Liver (tissue), 9 donors: ENCODE results near the gene TNNI3. TPM values are rescaled to one million over a fixed set of nuclear protein-coding genes. Genes with fewer than 3 reads are reported as not detected.
"Not testable (repeated sequence)": the region's sequence is repeated elsewhere in the genome, so short reads cannot be mapped to it uniquely, and the experiment has no call there.

Experiments used
- DNase-seq: peaks from one replicate; pipeline ENCODE4 v3.0.0-alpha.2; 2017; ENCODE audit warnings: low spot score
- H3K27ac ChIP-seq, 2 donors: one replicate each; pipeline ENCODE4 v1.7.0; 2013; ENCODE audit warnings: inconsistent platforms in 2 of 2, low read length in 2 of 2, control low read depth in 1 of 2, low read depth in 1 of 2, mild to moderate bottlenecking in 1 of 2
- H3K27me3 ChIP-seq, 4 donors: one replicate each; pipeline versions ENCODE4 v1.6.1 to v1.7.0; 2013; ENCODE audit warnings: low read length in 3 of 4, inconsistent platforms in 1 of 4, mild to moderate bottlenecking in 1 of 4, moderate library complexity in 1 of 4; ENCODE audit not compliant: control insufficient read depth in 4 of 4, insufficient read depth in 4 of 4
- H3K36me3 ChIP-seq, 4 donors: one replicate each; pipeline versions ENCODE4 v1.6.1 to v1.7.0; 2013; ENCODE audit warnings: low read length in 3 of 4, mild to moderate bottlenecking in 3 of 4, low read depth in 1 of 4, moderate library complexity in 1 of 4; ENCODE audit not compliant: control insufficient read depth in 4 of 4, insufficient read depth in 3 of 4
- H3K4me1 ChIP-seq, 4 donors: one replicate each; pipeline versions ENCODE4 v1.6.1 to v1.7.0; 2013; ENCODE audit warnings: low read length in 3 of 4, mild to moderate bottlenecking in 3 of 4, moderate library complexity in 1 of 4; ENCODE audit not compliant: control insufficient read depth in 4 of 4, insufficient read depth in 4 of 4
- H3K4me3 ChIP-seq, 3 donors: one replicate each; pipeline versions ENCODE4 v1.6.1 to v1.7.0; 2013; ENCODE audit warnings: low read length in 3 of 3, control low read depth in 1 of 3, low read depth in 1 of 3, mild to moderate bottlenecking in 1 of 3
- H3K9ac ChIP-seq, 2 donors: one replicate each; pipeline ENCODE4 v1.7.0; 2013; ENCODE audit warnings: low read length in 2 of 2, mild to moderate bottlenecking in 2 of 2, moderate library complexity in 2 of 2, control low read depth in 1 of 2, low read depth in 1 of 2
- H3K9me3 ChIP-seq, 4 donors: one replicate each; pipeline versions ENCODE4 v1.6.1 to v1.7.0; 2013; ENCODE audit warnings: low read length in 3 of 4; ENCODE audit not compliant: control insufficient read depth in 4 of 4
- FOXA1 ChIP-seq: IDR thresholded peaks from 2 replicates; pipeline ENCODE4 v1.6.1; 2016; ENCODE audit warnings: antibody characterized with exemption
- FOXA2 ChIP-seq: IDR thresholded peaks from 2 replicates; pipeline ENCODE4 v1.6.1; 2016; ENCODE audit warnings: antibody characterized with exemption
- HNF4A ChIP-seq, 2 donors: conservative IDR thresholded peaks; 2 replicates each; pipeline ENCODE4 v1.6.1; 2016; ENCODE audit warnings: antibody characterized with exemption in 2 of 2, mild to moderate bottlenecking in 2 of 2
- HNF4G ChIP-seq: IDR thresholded peaks from 2 replicates; pipeline ENCODE4 v1.6.1; 2016; ENCODE audit warnings: antibody characterized with exemption
- JUND ChIP-seq, 2 donors: IDR thresholded peaks; 2 replicates each; pipeline ENCODE4 v1.6.1; 2016; ENCODE audit warnings: antibody characterized with exemption in 2 of 2
- MAX ChIP-seq: IDR thresholded peaks from 2 replicates; pipeline ENCODE4 v1.6.1; 2016; ENCODE audit warnings: antibody characterized with exemption
- NR2F2 ChIP-seq: IDR thresholded peaks from 2 replicates; pipeline ENCODE4 v1.6.1; 2016; ENCODE audit warnings: antibody characterized with exemption
- RAD21 ChIP-seq, 2 donors: IDR thresholded peaks; 2 replicates each; pipeline ENCODE4 v1.6.1; 2016; ENCODE audit warnings: antibody characterized with exemption in 2 of 2, mild to moderate bottlenecking in 2 of 2
- REST ChIP-seq: IDR thresholded peaks from 2 replicates; pipeline ENCODE4 v1.6.1; 2016; ENCODE audit warnings: antibody characterized with exemption, mild to moderate bottlenecking
- RXRA ChIP-seq, 2 donors: IDR thresholded peaks; 2 replicates each; pipeline ENCODE4 v1.6.1; 2017 to 2018; ENCODE audit warnings: antibody characterized with exemption in 2 of 2, mild to moderate bottlenecking in 1 of 2
- SP1 ChIP-seq: IDR thresholded peaks from 2 replicates; pipeline ENCODE4 v1.6.1; 2018; ENCODE audit warnings: antibody characterized with exemption, mild to moderate bottlenecking
- TAF1 ChIP-seq: conservative IDR thresholded peaks from 2 replicates; pipeline ENCODE4 v1.6.1; 2016; ENCODE audit warnings: antibody characterized with exemption, mild to moderate bottlenecking
- YY1 ChIP-seq: IDR thresholded peaks from 2 replicates; pipeline ENCODE4 v1.6.1; 2016; ENCODE audit warnings: antibody characterized with exemption, mild to moderate bottlenecking
- WGBS: extraction: QIAGEN DNeasy Blood & Tissue Kit; methylation state at CpG from one replicate; pipeline ENCODE4 v1.1.7; 2013; 5-methylcytosine and 5-hydroxymethylcytosine counted together
- polyA plus RNA-seq, 2 donors: library from polyadenylated mRNA; stranded (reverse) in 1 of 2; unstranded in 1 of 2; fragments of 200-250 nt in 1 of 2; fragments of >200 nt in 1 of 2; fragmentation: Nextera tagmentation in 1 of 2; extraction: Ambion mirVana in 1 of 2; gene quantifications; one replicate each; pipeline versions ENCODE4 v1.2.1 to v1.2.3, GENCODE V29; 2013 to 2015
- total RNA-seq, 2 donors: library from RNA; depleted of rRNA; stranded (reverse); fragments of >200 nt; gene quantifications; one replicate each; pipeline ENCODE4 v1.2.3, GENCODE V29; 2014
- TF ChIP-seq, protein P1 (sequence below): IDR thresholded peaks from 2 replicates; pipeline ENCODE4 v1.6.1; 2016; ENCODE audit warnings: antibody characterized with exemption
- TF ChIP-seq, protein P2 (sequence below): IDR thresholded peaks from 2 replicates; pipeline ENCODE4 v1.6.1; 2016; ENCODE audit warnings: antibody characterized with exemption
- TF ChIP-seq, protein P3 (sequence below): fragments of 150-350 bp; IDR thresholded peaks from 2 replicates; pipeline ENCODE4 v1.5.1; 2017; ENCODE audit warnings: improper control_type of control experiment, low read depth, low read length; ENCODE audit not compliant: missing input control
- donor health status: healthy.
- donor health status: healthy.
- donor health status: healthy.
- donor health status: healthy.
- donor health status: healthy.

Gene TNNI3
- total and polyA plus RNA-seq, 4 donors = not detected

GRCh38 chr19:55202199-55202598 lies 44.7 kb upstream of the TNNI3 start:
- not testable (repeated sequence) for DNase-seq

GRCh38 chr19:55199620-55200204 lies 42.2 kb upstream of the TNNI3 start:
- Histone ChIP-seq H3K9me3 (no peaks in the 10 kb centered on the region), H3K9ac (no peak overlapping the region), H3K36me3 (peaks cover 0 to 2% (median under 1%) of the 10 kb centered on the region in 4 donors), H3K4me1 (no peaks in the 10 kb centered on the region), H3K4me3 (no peak overlapping the region), H3K27ac (no peak overlapping the region), H3K27me3 (no peaks in the 10 kb centered on the region)
- no peak for TF ChIP-seq REST
- no peak for TF ChIP-seq HNF4G
- TF ChIP-seq NR2F2 = no peak
- no peak for TF ChIP-seq YY1
- TF ChIP-seq HNF4A (conservative IDR thresholded peaks at IDR 0.05) = no peak
- no peak for TF ChIP-seq FOXA1
- no peak for TF ChIP-seq RAD21 (IDR thresholded peaks at IDR 0.05)
- TF ChIP-seq, protein P1, sequence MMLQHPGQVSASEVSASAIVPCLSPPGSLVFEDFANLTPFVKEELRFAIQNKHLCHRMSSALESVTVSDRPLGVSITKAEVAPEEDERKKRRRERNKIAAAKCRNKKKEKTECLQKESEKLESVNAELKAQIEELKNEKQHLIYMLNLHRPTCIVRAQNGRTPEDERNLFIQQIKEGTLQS = no peak
- no peak for TF ChIP-seq JUND (IDR thresholded peaks at IDR 0.05)
- no peak for TF ChIP-seq MAX
- no peak for TF ChIP-seq TAF1
- TF ChIP-seq SP1 = no peak
- no peak for TF ChIP-seq RXRA (IDR thresholded peaks at IDR 0.05)
- TF ChIP-seq, protein P2, sequence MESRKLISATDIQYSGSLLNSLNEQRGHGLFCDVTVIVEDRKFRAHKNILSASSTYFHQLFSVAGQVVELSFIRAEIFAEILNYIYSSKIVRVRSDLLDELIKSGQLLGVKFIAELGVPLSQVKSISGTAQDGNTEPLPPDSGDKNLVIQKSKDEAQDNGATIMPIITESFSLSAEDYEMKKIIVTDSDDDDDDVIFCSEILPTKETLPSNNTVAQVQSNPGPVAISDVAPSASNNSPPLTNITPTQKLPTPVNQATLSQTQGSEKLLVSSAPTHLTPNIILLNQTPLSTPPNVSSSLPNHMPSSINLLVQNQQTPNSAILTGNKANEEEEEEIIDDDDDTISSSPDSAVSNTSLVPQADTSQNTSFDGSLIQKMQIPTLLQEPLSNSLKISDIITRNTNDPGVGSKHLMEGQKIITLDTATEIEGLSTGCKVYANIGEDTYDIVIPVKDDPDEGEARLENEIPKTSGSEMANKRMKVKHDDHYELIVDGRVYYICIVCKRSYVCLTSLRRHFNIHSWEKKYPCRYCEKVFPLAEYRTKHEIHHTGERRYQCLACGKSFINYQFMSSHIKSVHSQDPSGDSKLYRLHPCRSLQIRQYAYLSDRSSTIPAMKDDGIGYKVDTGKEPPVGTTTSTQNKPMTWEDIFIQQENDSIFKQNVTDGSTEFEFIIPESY = no peak
- TF ChIP-seq FOXA2 = no peak
- TF ChIP-seq, protein P3, sequence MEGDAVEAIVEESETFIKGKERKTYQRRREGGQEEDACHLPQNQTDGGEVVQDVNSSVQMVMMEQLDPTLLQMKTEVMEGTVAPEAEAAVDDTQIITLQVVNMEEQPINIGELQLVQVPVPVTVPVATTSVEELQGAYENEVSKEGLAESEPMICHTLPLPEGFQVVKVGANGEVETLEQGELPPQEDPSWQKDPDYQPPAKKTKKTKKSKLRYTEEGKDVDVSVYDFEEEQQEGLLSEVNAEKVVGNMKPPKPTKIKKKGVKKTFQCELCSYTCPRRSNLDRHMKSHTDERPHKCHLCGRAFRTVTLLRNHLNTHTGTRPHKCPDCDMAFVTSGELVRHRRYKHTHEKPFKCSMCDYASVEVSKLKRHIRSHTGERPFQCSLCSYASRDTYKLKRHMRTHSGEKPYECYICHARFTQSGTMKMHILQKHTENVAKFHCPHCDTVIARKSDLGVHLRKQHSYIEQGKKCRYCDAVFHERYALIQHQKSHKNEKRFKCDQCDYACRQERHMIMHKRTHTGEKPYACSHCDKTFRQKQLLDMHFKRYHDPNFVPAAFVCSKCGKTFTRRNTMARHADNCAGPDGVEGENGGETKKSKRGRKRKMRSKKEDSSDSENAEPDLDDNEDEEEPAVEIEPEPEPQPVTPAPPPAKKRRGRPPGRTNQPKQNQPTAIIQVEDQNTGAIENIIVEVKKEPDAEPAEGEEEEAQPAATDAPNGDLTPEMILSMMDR = no peak
- WGBS = 76% methylated on average over 5 of the region's 5 CpGs
- no peak for DNase-seq

More at GRCh38 chr19:55202199-55202598, 44.7 kb upstream of the TNNI3 start:
- not testable (repeated sequence) for H3K9ac ChIP-seq, H3K4me1 ChIP-seq, H3K4me3 ChIP-seq, H3K27me3 ChIP-seq, H3K36me3 ChIP-seq, H3K27ac ChIP-seq, H3K9me3 ChIP-seq
- TF ChIP-seq RAD21 (IDR thresholded peaks at IDR 0.05) = peak in 1 of 2 donors; percentile 21
- WGBS = 84% methylated on average over 10 of the region's 10 CpGs
